Keratinocyte (primary cell): ENCODE data around the gene ABCG1. TPM values are rescaled to one million over a fixed set of nuclear protein-coding genes. Genes with fewer than 3 reads are reported as not detected.

Experiments
- DNase-seq: peaks from one replicate; pipeline ENCODE4 v3.0.0-alpha.2; 2011; ENCODE audit warnings: low read depth, missing footprints, low spot score
- FAIRE-seq: peaks from 2 replicates; lab custom pipeline; 2011; peaks lifted over from hg19 to GRCh38; lab: Jason Lieb, UNC
- H2AFZ ChIP-seq: 2 replicates; pipeline ENCODE4 v1.6.0; 2012; ENCODE audit warnings: low read length, control low read depth, inconsistent platforms; ENCODE audit not compliant: control insufficient read depth
- H3K27ac ChIP-seq: 2 replicates; pipeline ENCODE4 v1.5.1; 2011; ENCODE audit warnings: low read length; ENCODE audit not compliant: control insufficient read depth, insufficient read depth
- H3K27me3 ChIP-seq: 3 replicates; pipeline ENCODE4 v1.6.0; 2011; ENCODE audit warnings: low read length; ENCODE audit not compliant: control insufficient read depth, insufficient read depth; ENCODE audit errors: extremely low read depth
- H3K36me3 ChIP-seq, 2 experiments: 2 replicates in 1 of 2; 3 replicates in 1 of 2; pipeline ENCODE4 v1.5.1; 2011; ENCODE audit warnings: low read length in 2 of 2, mild to moderate bottlenecking in 1 of 2; ENCODE audit not compliant: control insufficient read depth in 2 of 2, insufficient read depth in 2 of 2; ENCODE audit errors: extremely low read depth in 1 of 2
- H3K4me1 ChIP-seq: 3 replicates; pipeline ENCODE4 v1.5.1; 2011; ENCODE audit warnings: low read length; ENCODE audit not compliant: control insufficient read depth, insufficient read depth; ENCODE audit errors: extremely low read depth
- H3K4me2 ChIP-seq: 3 replicates; pipeline ENCODE4 v1.6.0; 2011; ENCODE audit warnings: low read depth, low read length; ENCODE audit not compliant: control insufficient read depth, insufficient read depth; ENCODE audit errors: extremely low read depth
- H3K4me3 ChIP-seq, 3 experiments: fragments of 200-600 bp in 1 of 3; sonication (generic) in 1 of 3; 2 replicates in 2 of 3; 3 replicates in 1 of 3; pipeline ENCODE4 v1.5.1; 2011 to 2016; ENCODE audit warnings: low read length in 3 of 3, mild to moderate bottlenecking in 3 of 3, control low read depth in 2 of 3, inconsistent platforms in 1 of 3, low read depth in 1 of 3, mixed read lengths in 1 of 3, mixed run types in 1 of 3, moderate library complexity in 1 of 3; ENCODE audit not compliant: control insufficient read depth in 2 of 3, insufficient read depth in 2 of 3; ENCODE audit errors: extremely low read depth in 1 of 3
- H3K79me2 ChIP-seq: 2 replicates; pipeline ENCODE4 v1.6.0; 2012; ENCODE audit warnings: low read length; ENCODE audit not compliant: control insufficient read depth, insufficient read depth
- H3K9ac ChIP-seq: 3 replicates; pipeline ENCODE4 v1.6.0; 2011; ENCODE audit warnings: low read length; ENCODE audit not compliant: control insufficient read depth, insufficient read depth; ENCODE audit errors: extremely low read depth
- H3K9me1 ChIP-seq: 3 replicates; pipeline ENCODE4 v1.6.0; 2011; ENCODE audit warnings: low read length; ENCODE audit not compliant: control insufficient read depth, insufficient read depth; ENCODE audit errors: extremely low read depth
- H3K9me3 ChIP-seq: 2 replicates; pipeline ENCODE4 v1.5.1; 2012; ENCODE audit warnings: low read depth, low read length; ENCODE audit not compliant: control insufficient read depth
- H4K20me1 ChIP-seq: 3 replicates; pipeline ENCODE4 v1.6.0; 2011; ENCODE audit warnings: low read length; ENCODE audit not compliant: control insufficient read depth, insufficient read depth; ENCODE audit errors: extremely low read depth
- CTCF ChIP-seq, 3 experiments: IDR thresholded peaks in 1 of 3; conservative IDR thresholded peaks in 1 of 3; optimal IDR thresholded peaks in 1 of 3; 2 replicates in 2 of 3; 3 replicates in 1 of 3; pipeline versions ENCODE3 to v1.5.1; 2011; ENCODE audit warnings: low read length in 3 of 3, mild to moderate bottlenecking in 3 of 3, moderate library complexity in 2 of 3, control low read depth in 1 of 3, inconsistent platforms in 1 of 3; ENCODE audit not compliant: insufficient read depth in 2 of 3; ENCODE audit errors: extremely low read depth in 1 of 3
- EZH2 ChIP-seq: IDR thresholded peaks from one replicate; pipeline ENCODE4 v1.6.1; 2012; ENCODE audit warnings: inconsistent platforms, mild to moderate bottlenecking, low read length, moderate library complexity
- dilution Hi-C: fragments of 300-500 bp; cut with MboI; formaldehyde crosslinking; loops from one replicate; pipeline ENCODE4 v1.7.0; 2020; ENCODE audit warnings: low sequenced_read_pairs; ENCODE audit not compliant: extremely low pct_ligation_motif_present
- polyA plus RNA-seq, 5 experiments: library from polyadenylated mRNA; depleted of rRNA in 3 of 5; stranded (reverse) in 3 of 5; stranded (forward) in 1 of 5; unstranded in 1 of 5; fragments of >200 nt; gene quantifications; 1 replicate in 1 of 5; 2 replicates in 3 of 5; 3 replicates in 1 of 5; pipeline versions ENCODE4 v1.2.1 to v1.2.3, GENCODE V29; 2011 to 2012; ENCODE audit warnings: missing spikeins in 2 of 5, low read depth in 1 of 5, low replicate concordance in 1 of 5

ABCG1 gene
- polyA plus RNA-seq, 1 donor (not counting 4 experiments of a cell fraction or from before 2014, with no cell fraction given): 3.3 TPM

GRCh38 chr21:42317826-42318746 is 99.1 kb downstream of the ABCG1 start:
- H3K4me3 ChIP-seq: no peak overlapping the region
- H3K9me1 ChIP-seq: no peaks in the 10 kb centered on the region
- H3K4me2 ChIP-seq: no peak overlapping the region
- no peaks in the 10 kb centered on the region for H3K4me1 ChIP-seq
- dilution Hi-C loops: no loop called here
- H3K36me3 ChIP-seq: no peaks in the 10 kb centered on the region
- no peak overlapping the region for H3K9ac ChIP-seq
- no peak for DNase-seq
- no peak for FAIRE-seq
- H3K9me3 ChIP-seq: no peaks in the 10 kb centered on the region
- H3K79me2 ChIP-seq: no peaks in the 10 kb centered on the region
- TF ChIP-seq EZH2 (no peak), CTCF (optimal IDR thresholded peaks at IDR 0.05 in 1 of 3, IDR thresholded peaks at IDR 0.05 in 1 of 3, conservative IDR thresholded peaks at IDR 0.05 in 1 of 3; ENCODE audit: extremely low read depth in 1 of 3, insufficient read depth in 2 of 3, low read length in 3 of 3) (no peak)
- no peak overlapping the region for H3K27ac ChIP-seq
- peaks cover 12% of the 10 kb centered on the region for H3K27me3 ChIP-seq
- H4K20me1 ChIP-seq: no peaks in the 10 kb centered on the region
- no peak overlapping the region for H2AFZ ChIP-seq

GRCh38 chr21:42319376-42319775 is 100.4 kb downstream of the ABCG1 start:
- H3K4me3 ChIP-seq: no peak overlapping the region
- H3K9me1 ChIP-seq: no peaks in the 10 kb centered on the region
- H3K9ac ChIP-seq: no peak overlapping the region
- FAIRE-seq (no peak), DNase-seq (no peak)
- no peak overlapping the region for H2AFZ ChIP-seq
- H3K9me3 ChIP-seq: no peaks in the 10 kb centered on the region
- H3K79me2 ChIP-seq: no peaks in the 10 kb centered on the region
- peaks cover 12% of the 10 kb centered on the region for H3K27me3 ChIP-seq
- H3K27ac ChIP-seq: no peak overlapping the region
- H3K36me3 ChIP-seq: no peaks in the 10 kb centered on the region
- no peaks in the 10 kb centered on the region for H4K20me1 ChIP-seq
- no peak overlapping the region for H3K4me2 ChIP-seq
- H3K4me1 ChIP-seq: no peaks in the 10 kb centered on the region
- dilution Hi-C loops: no loop called here
- no peak for TF ChIP-seq EZH2
- TF ChIP-seq CTCF (optimal IDR thresholded peaks at IDR 0.05 in 1 of 3, IDR thresholded peaks at IDR 0.05 in 1 of 3, conservative IDR thresholded peaks at IDR 0.05 in 1 of 3; ENCODE audit: extremely low read depth in 1 of 3, insufficient read depth in 2 of 3, low read length in 3 of 3): no peak
